IgD-negative memory B cell (primary cell): ENCODE data around the gene BAG1. TPM values are rescaled to one million over a fixed set of nuclear protein-coding genes. Genes with fewer than 3 reads are reported as not detected.

ENCODE experiments used
- H3K27ac Mint-ChIP-seq, 3 donors: one replicate each; pipeline ENCODE4 v1.8.0; 2020 to 2022; ENCODE audit warnings: mild to moderate bottlenecking in 3 of 3, mixed read lengths in 3 of 3, moderate library complexity in 1 of 3
- H3K27me3 Mint-ChIP-seq: one replicate; pipeline ENCODE4 v1.8.0; 2021; ENCODE audit warnings: mixed read lengths
- H3K36me3 Mint-ChIP-seq: one replicate; pipeline ENCODE4 v1.8.0; 2020; ENCODE audit warnings: mild to moderate bottlenecking, mixed read lengths
- H3K4me1 Mint-ChIP-seq, 3 donors: one replicate each; pipeline ENCODE4 v1.8.0; 2020 to 2022; ENCODE audit warnings: mixed read lengths in 3 of 3, mild to moderate bottlenecking in 1 of 3
- H3K4me3 Mint-ChIP-seq, 4 donors: one replicate each; pipeline ENCODE4 v1.8.0; 2020 to 2022; ENCODE audit warnings: mild to moderate bottlenecking in 4 of 4, mixed read lengths in 4 of 4, moderate library complexity in 3 of 4
- H3K9me3 Mint-ChIP-seq, 3 donors: one replicate each; pipeline ENCODE4 v1.8.0; 2020 to 2021; ENCODE audit warnings: mixed read lengths in 3 of 3, mild to moderate bottlenecking in 1 of 3
- polyA plus RNA-seq: library from polyadenylated mRNA; unstranded; fragments of 300-500 nt; fragmentation: Illumina TruSeq; gene quantifications from one replicate; pipeline ENCODE4 v1.2.3, GENCODE V29; 2021

BAG1 gene
- polyA plus RNA-seq, 1 donor from 2014 or later, result 89.3 TPM

GRCh38 chr9:33227008-33227398 is 37.5 kb downstream of the BAG1 start:
- H3K4me1 Mint-ChIP-seq, result peaks cover 16 to 24% (median 16%) of the 10 kb centered on the region in 3 donors

GRCh38 chr9:33225319-33226147 is 39.0 kb downstream of the BAG1 start:
- no peaks in the 10 kb centered on the region for H3K27me3 Mint-ChIP-seq
- H3K36me3 Mint-ChIP-seq, result no peaks in the 10 kb centered on the region
- H3K4me3 Mint-ChIP-seq, result peak overlapping the region in 2 of 4 donors; percentile 5 to 33
- no peaks in the 10 kb centered on the region for H3K9me3 Mint-ChIP-seq
- peaks cover 25 to 35% (median 27%) of the 10 kb centered on the region in 3 donors for H3K4me1 Mint-ChIP-seq
- peak overlapping the region; percentile 2 to 82 (median 77) for H3K27ac Mint-ChIP-seq

More at GRCh38 chr9:33227008-33227398, 37.5 kb downstream of the BAG1 start:
- Mint-ChIP-seq H3K9me3 (no peaks in the 10 kb centered on the region), H3K27me3 (peaks cover 1% of the 10 kb centered on the region), H3K36me3 (no peaks in the 10 kb centered on the region), H3K4me3 (peak overlapping the region; percentile 21 to 88 (median 66)), H3K27ac (peak overlapping the region; percentile 79 to 95 (median 82))

GRCh38 chr9:33223696-33224095 is 40.8 kb downstream of the BAG1 start:
- H3K4me1 Mint-ChIP-seq, result peaks cover 27 to 36% (median 30%) of the 10 kb centered on the region in 3 donors
- no peak overlapping the region for H3K4me3 Mint-ChIP-seq
- H3K36me3 Mint-ChIP-seq, result no peaks in the 10 kb centered on the region
- H3K27me3 Mint-ChIP-seq, result no peaks in the 10 kb centered on the region
- H3K27ac Mint-ChIP-seq, result no peak overlapping the region
- H3K9me3 Mint-ChIP-seq, result no peaks in the 10 kb centered on the region

GRCh38 chr9:33222031-33222430 is 42.5 kb downstream of the BAG1 start:
- H3K36me3 Mint-ChIP-seq, result no peaks in the 10 kb centered on the region
- H3K27me3 Mint-ChIP-seq, result no peaks in the 10 kb centered on the region
- no peaks in the 10 kb centered on the region for H3K9me3 Mint-ChIP-seq
- peaks cover 23 to 34% (median 28%) of the 10 kb centered on the region in 3 donors for H3K4me1 Mint-ChIP-seq
- H3K27ac Mint-ChIP-seq, result no peak overlapping the region
- peak overlapping the region in 1 of 4 donors; percentile 63 for H3K4me3 Mint-ChIP-seq

- H3K4me3 Mint-ChIP-seq, result peak overlapping the region in 2 of 4 donors; percentile 63 to 75
- H3K9me3 Mint-ChIP-seq, result no peaks in the 10 kb centered on the region
- no peaks in the 10 kb centered on the region for H3K36me3 Mint-ChIP-seq
- H3K4me1 Mint-ChIP-seq, result peaks cover 19 to 29% (median 24%) of the 10 kb centered on the region in 3 donors
- no peaks in the 10 kb centered on the region for H3K27me3 Mint-ChIP-seq
- no peak overlapping the region for H3K27ac Mint-ChIP-seq
These were observed 43.0 kb downstream of the BAG1 start for GRCh38 chr9:33221568-33221884.

GRCh38 chr9:33220681-33221567 is 43.6 kb downstream of the BAG1 start:
- peak overlapping the region in 2 of 3 donors; percentile 28 to 95 for H3K27ac Mint-ChIP-seq
- H3K4me3 Mint-ChIP-seq, result peak overlapping the region in 2 of 4 donors; percentile 44 to 75
- H3K4me1 Mint-ChIP-seq, result peaks cover 19 to 23% (median 23%) of the 10 kb centered on the region in 3 donors
- no peaks in the 10 kb centered on the region for H3K27me3 Mint-ChIP-seq
- H3K36me3 Mint-ChIP-seq, result no peaks in the 10 kb centered on the region
- H3K9me3 Mint-ChIP-seq, result no peaks in the 10 kb centered on the region

- H3K4me3 Mint-ChIP-seq, result no peak overlapping the region
- no peaks in the 10 kb centered on the region for H3K9me3 Mint-ChIP-seq
- no peak overlapping the region for H3K27ac Mint-ChIP-seq
- peaks cover 0 to 4% (median 0%) of the 10 kb centered on the region in 3 donors for H3K4me1 Mint-ChIP-seq
- H3K36me3 Mint-ChIP-seq, result no peaks in the 10 kb centered on the region
- no peaks in the 10 kb centered on the region for H3K27me3 Mint-ChIP-seq
These were observed 52.7 kb downstream of the BAG1 start for GRCh38 chr9:33211695-33212393.

- Mint-ChIP-seq H3K36me3 (no peaks in the 10 kb centered on the region), H3K27ac (no peak overlapping the region), H3K27me3 (no peaks in the 10 kb centered on the region), H3K4me3 (no peak overlapping the region), H3K4me1 (peaks cover 0 to 4% (median 0%) of the 10 kb centered on the region in 3 donors), H3K9me3 (no peaks in the 10 kb centered on the region)
These were observed 54.3 kb downstream of the BAG1 start for GRCh38 chr9:33210006-33210715.

GRCh38 chr9:33209394-33209793 is 55.1 kb downstream of the BAG1 start:
- no peaks in the 10 kb centered on the region for H3K9me3 Mint-ChIP-seq
- no peak overlapping the region for H3K27ac Mint-ChIP-seq
- no peak overlapping the region for H3K4me3 Mint-ChIP-seq
- H3K27me3 Mint-ChIP-seq, result no peaks in the 10 kb centered on the region
- peaks cover 0 to 3% (median 0%) of the 10 kb centered on the region in 3 donors for H3K4me1 Mint-ChIP-seq
- no peaks in the 10 kb centered on the region for H3K36me3 Mint-ChIP-seq

- H3K36me3 Mint-ChIP-seq, result no peaks in the 10 kb centered on the region
- H3K4me3 Mint-ChIP-seq, result peak overlapping the region in 3 of 4 donors; percentile 35 to 87 (median 71)
These were observed 61.8 kb downstream of the BAG1 start for GRCh38 chr9:33202552-33203201.

More at GRCh38 chr9:33202552-33203201, 61.8 kb downstream of the BAG1 start:
- Mint-ChIP-seq H3K27me3 (peaks cover 2% of the 10 kb centered on the region), H3K9me3 (no peaks in the 10 kb centered on the region), H3K27ac (peak overlapping the region; percentile 4 to 78 (median 23)), H3K4me1 (peaks cover 9 to 15% (median 9%) of the 10 kb centered on the region in 3 donors)

Other genes starting within 250 kb of the BAG1 start
- gene DNAJA1, start 239.4 kb downstream of the BAG1 start, polyA plus RNA-seq, result 77.1 TPM
- 19.3 TPM for gene SMU1, start 188.0 kb downstream of the BAG1 start, polyA plus RNA-seq
- 55.1 TPM for gene B4GALT1, start 97.4 kb downstream of the BAG1 start, polyA plus RNA-seq
- gene SPINK4, start 24.5 kb downstream of the BAG1 start, polyA plus RNA-seq, result not detected
- 43.8 TPM for gene CHMP5, start 341 bp upstream of the BAG1 start, polyA plus RNA-seq
- 57.9 TPM for gene NFX1, start 25.8 kb upstream of the BAG1 start, polyA plus RNA-seq
- gene AQP7, start 137.9 kb upstream of the BAG1 start, polyA plus RNA-seq, result not detected
- 18.7 TPM for gene AQP3, start 182.9 kb upstream of the BAG1 start, polyA plus RNA-seq
- gene NOL6, start 209.2 kb upstream of the BAG1 start, polyA plus RNA-seq, result 18.9 TPM